Suprapubic skin (tissue), 4 donors: ENCODE data around the gene BMF. TPM values are rescaled to one million over a fixed set of nuclear protein-coding genes. Genes with fewer than 3 reads are reported as not detected.
A peak's percentile ranks its signal among the peaks of the same experiment; 100 is the strongest.

Experiments
- DNase-seq, 2 donors: peaks; one replicate each; pipeline ENCODE4 v3.0.0-alpha.2; 2019; ENCODE audit warnings: low spot score in 2 of 2
- H3K27ac ChIP-seq: fragments of 200-600 bp; sonication (generic); one replicate; pipeline ENCODE4 v1.5.1; 2019
- H3K27me3 ChIP-seq: fragments of 200-600 bp; sonication (generic); one replicate; pipeline ENCODE4 v1.5.1; 2019
- H3K36me3 ChIP-seq: fragments of 200-600 bp; sonication (generic); one replicate; pipeline ENCODE4 v1.5.1; 2019
- H3K4me1 ChIP-seq: fragments of 200-600 bp; sonication (generic); one replicate; pipeline ENCODE4 v1.5.1; 2019
- H3K4me3 ChIP-seq: fragments of 200-600 bp; sonication (generic); one replicate; pipeline ENCODE4 v1.5.1; 2019; ENCODE audit warnings: mild to moderate bottlenecking
- H3K9me3 ChIP-seq: fragments of 200-600 bp; sonication (generic); one replicate; pipeline ENCODE4 v1.5.1; 2019
- EP300 ChIP-seq: sonication (generic); formaldehyde crosslinking; IDR thresholded peaks from one replicate; pipeline ENCODE4 v1.6.1; 2017; ENCODE audit warnings: antibody characterized with exemption
- POLR2A ChIP-seq, 2 donors: fragments of 450-650 bp; IDR thresholded peaks; one replicate each; pipeline ENCODE4 v1.6.1; 2017; ENCODE audit warnings: antibody characterized with exemption in 2 of 2, mild to moderate bottlenecking in 2 of 2, moderate library complexity in 2 of 2
- POLR2AphosphoS5 ChIP-seq, 3 donors: sonication (generic); formaldehyde crosslinking; IDR thresholded peaks; one replicate each; pipeline ENCODE4 v1.6.1; 2017; ENCODE audit warnings: antibody characterized with exemption in 3 of 3
- WGBS: methylation state at CpG from one replicate; pipeline ENCODE4 v1.1.5; 2018; 5-methylcytosine and 5-hydroxymethylcytosine counted together
- total RNA-seq, 4 donors: library from RNA; depleted of rRNA; stranded (reverse); fragments of >200 nt; gene quantifications; one replicate each; pipeline ENCODE4 v1.1.0, GENCODE V29; 2016
- TF ChIP-seq, protein P1 (sequence below), 2 donors: fragments of 200-600 bp in 1 of 2; fragments of 450-650 bp in 1 of 2; sonication (generic) in 1 of 2; IDR thresholded peaks; one replicate each; pipeline ENCODE4 v1.5.1; 2016 to 2019; ENCODE audit warnings: antibody characterized with exemption in 2 of 2, mild to moderate bottlenecking in 1 of 2, moderate library complexity in 1 of 2

Gene BMF
- total RNA-seq, 4 donors from 2014 or later: 2.6 to 11.1 (median 9.8) TPM

DNA sequence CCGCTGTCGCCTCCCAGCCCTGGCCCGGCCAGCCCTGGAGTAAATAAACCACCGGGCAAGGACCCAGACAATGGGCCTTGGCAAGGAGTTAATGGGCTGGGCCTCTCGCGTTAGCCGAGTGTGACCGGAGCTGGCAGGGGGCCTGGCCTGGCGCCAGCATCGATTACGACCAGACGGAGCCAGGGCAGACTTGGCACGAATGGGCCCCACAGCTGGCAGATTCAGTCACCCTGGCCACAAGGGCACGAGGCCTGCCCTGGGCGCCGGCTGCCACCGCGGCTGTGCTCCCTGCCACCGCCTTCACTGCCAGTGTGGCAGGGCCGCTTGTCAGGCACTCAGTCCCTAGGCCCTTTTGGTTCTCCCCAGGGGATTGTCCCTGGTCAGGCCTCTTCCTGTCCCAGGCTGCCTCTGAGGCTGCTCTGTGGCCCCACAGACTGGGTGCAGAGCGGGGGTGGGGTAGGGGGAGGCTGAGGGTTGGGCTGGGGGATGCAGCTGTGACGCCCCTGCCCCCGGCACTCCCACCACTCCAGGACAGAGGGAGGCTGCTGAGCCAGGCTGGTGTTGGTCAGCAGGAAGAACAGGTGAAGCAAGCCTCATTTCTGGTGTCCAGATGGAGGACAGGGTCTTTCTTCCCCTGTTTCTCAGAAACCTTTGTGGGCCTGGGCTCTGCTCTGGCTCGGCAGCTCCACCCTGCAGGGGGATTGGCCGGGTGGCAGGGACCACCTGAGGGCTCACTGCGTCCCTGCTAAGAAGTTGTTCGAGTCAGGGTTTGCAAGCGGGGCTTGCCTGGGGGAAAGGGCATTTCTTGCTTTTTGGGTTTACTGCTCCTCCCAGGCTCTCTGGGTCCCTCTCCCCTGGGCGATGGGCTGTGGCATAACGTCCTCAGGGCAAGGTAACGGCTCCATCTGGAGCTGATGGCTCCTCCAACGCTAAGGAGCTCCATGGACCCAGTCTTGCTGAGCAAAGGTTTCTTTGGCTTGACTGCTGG is 39.2 kb downstream of the BMF start:
- 34% methylated on average over 19 of the region's 32 CpGs for WGBS
- no peaks in the 10 kb centered on the region for H3K36me3 ChIP-seq
- DNase-seq: peak; percentile 91 to 94
- TF ChIP-seq POLR2AphosphoS5 (IDR thresholded peaks at IDR 0.05) (peak in 2 of 3 donors; percentile 63 to 79), POLR2A (IDR thresholded peaks at IDR 0.05) (no peak), EP300 (no peak)
- TF ChIP-seq, protein P1, sequence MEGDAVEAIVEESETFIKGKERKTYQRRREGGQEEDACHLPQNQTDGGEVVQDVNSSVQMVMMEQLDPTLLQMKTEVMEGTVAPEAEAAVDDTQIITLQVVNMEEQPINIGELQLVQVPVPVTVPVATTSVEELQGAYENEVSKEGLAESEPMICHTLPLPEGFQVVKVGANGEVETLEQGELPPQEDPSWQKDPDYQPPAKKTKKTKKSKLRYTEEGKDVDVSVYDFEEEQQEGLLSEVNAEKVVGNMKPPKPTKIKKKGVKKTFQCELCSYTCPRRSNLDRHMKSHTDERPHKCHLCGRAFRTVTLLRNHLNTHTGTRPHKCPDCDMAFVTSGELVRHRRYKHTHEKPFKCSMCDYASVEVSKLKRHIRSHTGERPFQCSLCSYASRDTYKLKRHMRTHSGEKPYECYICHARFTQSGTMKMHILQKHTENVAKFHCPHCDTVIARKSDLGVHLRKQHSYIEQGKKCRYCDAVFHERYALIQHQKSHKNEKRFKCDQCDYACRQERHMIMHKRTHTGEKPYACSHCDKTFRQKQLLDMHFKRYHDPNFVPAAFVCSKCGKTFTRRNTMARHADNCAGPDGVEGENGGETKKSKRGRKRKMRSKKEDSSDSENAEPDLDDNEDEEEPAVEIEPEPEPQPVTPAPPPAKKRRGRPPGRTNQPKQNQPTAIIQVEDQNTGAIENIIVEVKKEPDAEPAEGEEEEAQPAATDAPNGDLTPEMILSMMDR (IDR thresholded peaks at IDR 0.05): no peak
- peak overlapping the region; percentile 21 for H3K27ac ChIP-seq
- H3K9me3 ChIP-seq: no peaks in the 10 kb centered on the region
- no peak overlapping the region for H3K4me3 ChIP-seq
- H3K4me1 ChIP-seq: peaks cover 27% of the 10 kb centered on the region
- no peaks in the 10 kb centered on the region for H3K27me3 ChIP-seq

DNA sequence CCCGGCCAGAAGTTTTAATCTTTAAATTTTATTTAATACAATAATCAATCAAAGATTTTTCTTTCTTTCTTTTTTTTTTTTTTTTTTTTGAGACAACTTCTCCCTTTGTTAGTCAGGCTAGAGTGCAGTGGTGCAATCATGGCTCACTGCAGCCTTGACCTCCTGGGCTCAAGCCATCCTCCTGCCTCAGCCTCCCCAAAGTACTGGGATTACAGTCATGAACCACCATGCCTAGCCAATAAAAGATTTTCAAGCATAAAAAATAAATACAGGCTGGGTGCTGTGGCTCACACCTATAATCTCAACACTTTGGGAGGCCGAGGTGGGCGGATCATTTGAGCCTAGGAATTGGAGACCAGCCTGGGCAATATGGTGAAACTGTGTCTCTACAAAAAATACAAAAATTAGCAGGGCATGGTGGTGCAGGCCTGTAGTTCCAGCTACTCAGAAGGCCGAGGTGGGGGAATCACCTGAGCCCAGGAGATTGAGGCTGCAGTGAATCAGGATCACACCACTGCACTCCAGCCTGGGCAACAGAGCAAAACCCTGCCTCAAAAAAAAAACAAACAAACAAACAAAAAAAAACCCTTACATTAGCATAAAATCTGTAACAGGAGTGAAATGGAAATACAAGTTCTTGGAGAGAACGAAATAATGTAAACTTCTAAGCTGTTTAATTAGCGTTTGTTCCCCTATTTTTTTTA is 40.6 kb downstream of the BMF start:
- Histone ChIP-seq H3K4me1 (peaks cover 27% of the 10 kb centered on the region), H3K4me3 (no peak overlapping the region), H3K9me3 (no peaks in the 10 kb centered on the region), H3K27me3 (no peaks in the 10 kb centered on the region), H3K27ac (no peak overlapping the region), H3K36me3 (no peaks in the 10 kb centered on the region)
- DNase-seq: no peak
- TF ChIP-seq EP300 (no peak), POLR2A (IDR thresholded peaks at IDR 0.05) (no peak), POLR2AphosphoS5 (IDR thresholded peaks at IDR 0.05) (no peak)
- TF ChIP-seq, protein P1 (IDR thresholded peaks at IDR 0.05): no peak
- WGBS: 82% methylated on average over 6 of the region's 6 CpGs

DNA sequence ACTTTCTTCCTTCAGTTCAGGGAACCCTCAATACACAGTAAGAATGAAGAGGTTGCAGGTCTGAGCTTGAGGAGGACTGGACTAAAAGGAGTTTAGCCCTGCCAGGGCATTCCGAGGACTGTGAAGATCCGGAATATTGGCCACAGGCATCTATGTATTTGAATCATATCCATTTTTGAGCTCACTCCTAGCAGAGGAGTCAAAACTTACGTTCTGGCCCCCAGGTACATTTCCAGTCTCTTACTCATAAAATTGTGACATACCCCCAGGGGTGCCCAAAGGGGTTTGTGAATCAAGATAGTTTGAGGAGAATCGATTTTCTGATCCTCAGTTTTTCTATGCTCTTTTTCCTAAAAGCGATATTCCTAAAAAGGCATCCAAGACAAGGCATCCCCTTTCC is 42.1 kb downstream of the BMF start:
- no peaks in the 10 kb centered on the region for H3K9me3 ChIP-seq
- H3K36me3 ChIP-seq: no peaks in the 10 kb centered on the region
- WGBS: 63% methylated on average over 5 of the region's 5 CpGs
- H3K27me3 ChIP-seq: no peaks in the 10 kb centered on the region
- DNase-seq: no peak
- H3K27ac ChIP-seq: no peak overlapping the region
- no peak for TF ChIP-seq EP300
- TF ChIP-seq POLR2AphosphoS5 (IDR thresholded peaks at IDR 0.05): no peak
- no peak for TF ChIP-seq POLR2A (IDR thresholded peaks at IDR 0.05)
- TF ChIP-seq, protein P1 (IDR thresholded peaks at IDR 0.05): no peak
- H3K4me3 ChIP-seq: no peak overlapping the region
- peaks cover 19% of the 10 kb centered on the region for H3K4me1 ChIP-seq

DNA sequence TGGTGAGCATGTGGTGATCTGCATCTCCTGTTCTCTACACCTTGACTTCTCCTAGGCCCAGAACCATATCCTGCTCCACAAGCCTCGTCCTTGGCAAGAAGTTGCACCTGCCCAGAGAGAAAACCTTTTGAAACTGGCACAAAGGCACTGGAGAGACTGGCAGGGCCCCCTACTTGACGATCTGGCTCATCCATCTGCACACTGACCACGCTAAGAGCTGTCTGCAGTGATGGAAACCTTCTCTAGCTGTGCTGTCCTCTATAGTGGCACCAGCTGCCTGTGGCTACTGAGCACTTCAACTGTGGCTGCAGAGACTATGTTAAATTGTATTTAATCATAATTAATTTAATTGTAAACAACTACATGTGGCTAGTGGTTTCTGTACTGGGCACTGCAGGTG is 43.5 kb downstream of the BMF start:
- Histone ChIP-seq H3K9me3 (no peaks in the 10 kb centered on the region), H3K4me1 (peaks cover 18% of the 10 kb centered on the region), H3K27me3 (no peaks in the 10 kb centered on the region), H3K36me3 (no peaks in the 10 kb centered on the region), H3K4me3 (no peak overlapping the region), H3K27ac (no peak overlapping the region)
- no peak for DNase-seq
- TF ChIP-seq POLR2AphosphoS5 (IDR thresholded peaks at IDR 0.05): no peak
- TF ChIP-seq, protein P1 (IDR thresholded peaks at IDR 0.05): no peak
- no peak for TF ChIP-seq POLR2A (IDR thresholded peaks at IDR 0.05)
- TF ChIP-seq EP300: no peak
- 76% methylated on average over 3 of the region's 3 CpGs for WGBS
